Endothelial cell of umbilical vein (primary cell): ENCODE data around the gene NR2E3. TPM values are rescaled to one million over a fixed set of nuclear protein-coding genes. Genes with fewer than 3 reads are reported as not detected.

Experiments used
- BruUV-seq: library from RNA; stranded (reverse); fragments of 400-500 nt; replicated peaks from 2 replicates; lab custom pipeline; 2021; lab: Mats Ljungman, UMichigan
- CTCF ChIA-PET: fragments of 300-600, 350-600 bp; sonication (Branson Sonifier 250); formaldehyde crosslinking; loops from one replicate; lab custom pipeline; 2021; ENCODE audit warnings: antibody characterized with exemption, inconsistent platforms; lab: Charles Lee
- POLR2A ChIA-PET: fragments of 300-600, 350-600 bp; sonication (Branson Sonifier 250); formaldehyde crosslinking; loops from one replicate; lab custom pipeline; 2021; ENCODE audit warnings: antibody characterized with exemption, inconsistent platforms; lab: Charles Lee
- DNase-seq: peaks from one replicate; pipeline ENCODE4 v3.0.0-alpha.2; 2011; ENCODE audit warnings: low read depth, low spot score
- FAIRE-seq: peaks from 2 replicates; lab custom pipeline; 2011; peaks lifted over from hg19 to GRCh38; lab: Jason Lieb, UNC
- H2AFZ ChIP-seq: 2 replicates; pipeline ENCODE4 v1.6.0; 2012; ENCODE audit warnings: low read depth, low read length, control low read depth, inconsistent platforms
- H3K27ac ChIP-seq: 2 replicates; pipeline ENCODE4 v1.5.1; 2011; ENCODE audit warnings: low read depth, mild to moderate bottlenecking, control low read depth, low read length, moderate library complexity; ENCODE audit not compliant: insufficient read depth
- H3K27me3 ChIP-seq, 2 experiments: 2 replicates each; pipeline versions ENCODE4 v1.6.0 to v1.6.1; 2011; ENCODE audit warnings: low read length in 2 of 2, mixed read lengths in 1 of 2; ENCODE audit not compliant: control insufficient read depth in 2 of 2, insufficient read depth in 2 of 2
- H3K36me3 ChIP-seq, 2 experiments: 2 replicates in 1 of 2; 3 replicates in 1 of 2; pipeline ENCODE4 v1.5.1; 2011; ENCODE audit warnings: low read length in 2 of 2, mild to moderate bottlenecking in 1 of 2, moderate library complexity in 1 of 2; ENCODE audit not compliant: control insufficient read depth in 2 of 2, insufficient read depth in 2 of 2; ENCODE audit errors: extremely low read depth in 1 of 2
- H3K4me1 ChIP-seq: 3 replicates; pipeline ENCODE4 v1.5.1; 2011; ENCODE audit warnings: mild to moderate bottlenecking, low read length; ENCODE audit not compliant: control insufficient read depth, insufficient read depth; ENCODE audit errors: extremely low read depth
- H3K4me2 ChIP-seq: 2 replicates; pipeline ENCODE4 v1.6.1; 2011; ENCODE audit warnings: low read length, control low read depth, mixed read lengths; ENCODE audit not compliant: insufficient read depth
- H3K4me3 ChIP-seq, 3 experiments: fragments of 200-600 bp in 1 of 3; sonication (generic), shearing (Covaris generic) in 1 of 3; replicated peaks in 1 of 3; 2 replicates each; pipeline ENCODE4 v1.5.1; 2011 to 2016; ENCODE audit warnings: control low read depth in 3 of 3, low read length in 3 of 3, mild to moderate bottlenecking in 2 of 3, inconsistent platforms in 1 of 3, low read depth in 1 of 3, moderate library complexity in 1 of 3; ENCODE audit not compliant: insufficient read depth in 1 of 3
- H3K79me2 ChIP-seq: 2 replicates; pipeline ENCODE4 v1.6.0; 2012; ENCODE audit warnings: low read length, inconsistent platforms; ENCODE audit not compliant: control insufficient read depth, insufficient read depth
- H3K9ac ChIP-seq: replicated peaks from 2 replicates; pipeline ENCODE3; 2011; ENCODE audit warnings: low read length, control low read depth; ENCODE audit not compliant: insufficient read depth; ENCODE audit errors: extremely low read depth
- H3K9me1 ChIP-seq: replicated peaks from 3 replicates; pipeline ENCODE4 v1.6.0; 2011; ENCODE audit warnings: mild to moderate bottlenecking, low read length; ENCODE audit not compliant: control insufficient read depth, insufficient read depth; ENCODE audit errors: extremely low read depth
- H3K9me3 ChIP-seq: replicated peaks from 2 replicates; pipeline ENCODE4 v1.5.1; 2012; ENCODE audit warnings: low read length, inconsistent platforms; ENCODE audit not compliant: control insufficient read depth, insufficient read depth
- H4K20me1 ChIP-seq: replicated peaks from 2 replicates; pipeline ENCODE3; 2011; ENCODE audit warnings: mild to moderate bottlenecking, low read length; ENCODE audit not compliant: control insufficient read depth, insufficient read depth; ENCODE audit errors: extremely low read depth
- CTCF ChIP-seq, 2 donors: IDR thresholded peaks; 1 replicate in 1 of 2; 2 replicates in 1 of 2; pipeline ENCODE4 v1.5.1; 2011; ENCODE audit warnings: low read length in 2 of 2, mild to moderate bottlenecking in 2 of 2, moderate library complexity in 2 of 2, control low read depth in 1 of 2, inconsistent platforms in 1 of 2, low read depth in 1 of 2; ENCODE audit not compliant: insufficient read depth in 1 of 2; ENCODE audit errors: extremely low read depth in 1 of 2
- EZH2 ChIP-seq: IDR thresholded peaks from 2 replicates; pipeline ENCODE4 v1.6.1; 2012; ENCODE audit warnings: borderline replicate concordance, low read depth, mild to moderate bottlenecking, moderate library complexity, low read length, inconsistent platforms; ENCODE audit not compliant: severe bottlenecking
- FOS ChIP-seq: IDR thresholded peaks from 2 replicates; pipeline ENCODE4 v1.6.1; 2011; ENCODE audit warnings: mild to moderate bottlenecking, low read length, moderate library complexity, borderline replicate concordance; ENCODE audit not compliant: insufficient read depth
- GATA2 ChIP-seq: IDR thresholded peaks from 2 replicates; pipeline ENCODE4 v1.7.0; 2011; ENCODE audit warnings: low read depth, mild to moderate bottlenecking, moderate library complexity, mixed read lengths, low read length; ENCODE audit not compliant: insufficient read length, insufficient read depth
- JUN ChIP-seq: IDR thresholded peaks from 2 replicates; pipeline ENCODE4 v1.6.1; 2011; ENCODE audit warnings: borderline replicate concordance, low read depth; ENCODE audit not compliant: insufficient read length, insufficient read depth
- MAX ChIP-seq: IDR thresholded peaks from 2 replicates; pipeline ENCODE4 v1.6.1; 2011; ENCODE audit not compliant: insufficient read depth, insufficient read length
- MYC ChIP-seq: IDR thresholded peaks from one replicate; pipeline ENCODE4 v1.6.1; 2011; ENCODE audit warnings: mild to moderate bottlenecking, low read depth, low read length
- POLR2A ChIP-seq: IDR thresholded peaks from 2 replicates; pipeline ENCODE4 v1.6.1; 2012; ENCODE audit warnings: low read depth, mild to moderate bottlenecking, control low read depth, low read length
- POLR2AphosphoS5 ChIP-seq: IDR thresholded peaks from 2 replicates; pipeline ENCODE4 v1.6.1; 2012; ENCODE audit warnings: low read depth, mild to moderate bottlenecking, control low read depth, low read length, moderate library complexity; ENCODE audit not compliant: insufficient read depth
- dilution Hi-C: fragments of 300-500 bp; cut with MboI; formaldehyde crosslinking; loops from one replicate; pipeline ENCODE4 v1.15.0; 2019; ENCODE audit warnings: low sequenced_read_pairs; ENCODE audit not compliant: extremely low pct_ligation_motif_present
- intact Hi-C: fragments of 100-400 bp; cut with micrococcal nuclease; formaldehyde crosslinking; loops from one replicate; pipeline ENCODE4 v1.10.0; 2022
- polyA plus RNA-seq, 4 experiments: library from polyadenylated mRNA; depleted of rRNA in 3 of 4; stranded (reverse) in 3 of 4; unstranded in 1 of 4; fragments of >200 nt; gene quantifications; 2 replicates each; pipeline versions ENCODE4 v1.2.1 to v1.2.3, GENCODE V29; 2011 to 2012; ENCODE audit warnings: missing spikeins in 1 of 4
- total RNA-seq: library from RNA; stranded (reverse); gene quantifications from 2 replicates; pipeline ENCODE4 v1.2.3, GENCODE V29; 2021

The NR2E3 gene
- total and polyA plus RNA-seq, 2 donors (not counting 3 experiments of a cell fraction or from before 2014, with no cell fraction given): 0.04 to 0.38 TPM

- Histone ChIP-seq H3K4me1 (peaks cover 9% of the 10 kb centered on the region), H4K20me1 (no peaks in the 10 kb centered on the region), H3K36me3 (no peaks in the 10 kb centered on the region), H3K9ac (no peak overlapping the region), H3K9me3 (peaks cover 4% of the 10 kb centered on the region), H3K9me1 (no peaks in the 10 kb centered on the region), H3K27ac (peak overlapping the region; percentile 69), H3K79me2 (no peaks in the 10 kb centered on the region), H3K27me3 (no peaks in the 10 kb centered on the region), H3K4me3 (no peak overlapping the region), H3K4me2 (peak overlapping the region; percentile 43), H2AFZ (no peak overlapping the region)
- CTCF ChIA-PET: interaction anchor here (0.8 to 2.0 kb wide), 6 partner anchors 9 to 394 kb away, joined by 3 to 26 read pairs (median 6); no protein-coding TSS in a partner anchor
- no TSS peak for BruUV-seq
- peak; percentile 84 for DNase-seq
- intact Hi-C loops: loop anchor here (1.0 to 2.0 kb wide), 3 partner anchors 9 to 29 kb away; no protein-coding TSS in a partner anchor
- dilution Hi-C loops: no loop called here
- TF ChIP-seq EZH2: no peak
- no peak for TF ChIP-seq POLR2A
- TF ChIP-seq CTCF (IDR thresholded peaks at IDR 0.05; ENCODE audit: extremely low read depth in 1 of 2, insufficient read depth in 1 of 2, low read depth in 1 of 2, low read length in 2 of 2): no peak
- TF ChIP-seq GATA2: no peak
- TF ChIP-seq POLR2AphosphoS5: peak; percentile 62
- no peak for TF ChIP-seq MAX
- no peak for TF ChIP-seq MYC
- TF ChIP-seq FOS: peak; percentile 97
- TF ChIP-seq JUN: peak; percentile 98
- POLR2A ChIA-PET: no interaction called here
- FAIRE-seq: peak; percentile 96
Measured at GRCh38 chr15:71761649-71762048, 48.7 kb upstream of the NR2E3 start.
